ENCODE measurements around the gene PTPRA.
A peak's percentile ranks its signal among the peaks of the same experiment; 100 is the strongest.

The PTPRA gene

GRCh38 chr20:2872459-2873009 lies 747 bp upstream of the PTPRA start:
- TF ChIP-seq REST (IDR thresholded peaks at IDR 0.05; ENCODE audit: insufficient replicate concordance, low read depth) = no peak
- peak; percentile 15; the same call in 1 of the 2 replicates for TF ChIP-seq POLR2AphosphoS5 (IDR thresholded peaks at IDR 0.05; ENCODE audit: low read depth)
- TF ChIP-seq SPI1 (IDR thresholded peaks at IDR 0.05; ENCODE audit: borderline replicate concordance, low read depth) = no peak
- TF ChIP-seq CTCF (IDR thresholded peaks at IDR 0.05; ENCODE audit: insufficient read depth, low read length) = peak; percentile 51
- no peak for TF ChIP-seq GABPA (IDR thresholded peaks at IDR 0.05; ENCODE audit: low read depth)
- Histone ChIP-seq H3K27me3 (ENCODE audit: insufficient read depth, poor library complexity, severe bottlenecking) (no peaks in the 10 kb centered on the region), H3K4me3 (replicated peaks; ENCODE audit: insufficient read depth, low read length) (peak overlapping the region; percentile 93), H3K27ac (replicated peaks) (peak overlapping the region; percentile 80)
- peak; percentile 74 to 81 for DNase-seq (ENCODE audit: low read depth in 1 of 2, low spot score in 1 of 2)

GRCh38 chr20:2873747-2874041 lies 413 bp downstream of the PTPRA start:
- Histone ChIP-seq H3K27me3 (ENCODE audit: insufficient read depth, poor library complexity, severe bottlenecking) (no peaks in the 10 kb centered on the region), H3K27ac (replicated peaks) (peak overlapping the region; percentile 74), H3K4me3 (replicated peaks; ENCODE audit: insufficient read depth, low read length) (peak overlapping the region; percentile 93)
- DNase-seq (ENCODE audit: low read depth in 1 of 2, low spot score in 1 of 2) = peak in 1 of 2 experiments; percentile 10
- TF ChIP-seq REST (IDR thresholded peaks at IDR 0.05; ENCODE audit: insufficient replicate concordance, low read depth) = no peak
- TF ChIP-seq GABPA (IDR thresholded peaks at IDR 0.05; ENCODE audit: low read depth) = no peak
- TF ChIP-seq SPI1 (IDR thresholded peaks at IDR 0.05; ENCODE audit: borderline replicate concordance, low read depth) = no peak
- no peak for TF ChIP-seq POLR2AphosphoS5 (IDR thresholded peaks at IDR 0.05; ENCODE audit: low read depth)
- TF ChIP-seq CTCF (IDR thresholded peaks at IDR 0.05; ENCODE audit: insufficient read depth, low read length) = no peak

GRCh38 chr20:2874456-2874855 lies 1.2 kb downstream of the PTPRA start:
- H3K4me3 ChIP-seq (replicated peaks; ENCODE audit: insufficient read depth, low read length) = peak overlapping the region; percentile 93
- no peaks in the 10 kb centered on the region for H3K27me3 ChIP-seq (ENCODE audit: insufficient read depth, poor library complexity, severe bottlenecking)
- no peak overlapping the region for H3K27ac ChIP-seq (replicated peaks)
- DNase-seq (ENCODE audit: low read depth in 1 of 2, low spot score in 1 of 2) = no peak
- TF ChIP-seq POLR2AphosphoS5 (IDR thresholded peaks at IDR 0.05; ENCODE audit: low read depth) (no peak), GABPA (IDR thresholded peaks at IDR 0.05; ENCODE audit: low read depth) (no peak), SPI1 (IDR thresholded peaks at IDR 0.05; ENCODE audit: borderline replicate concordance, low read depth) (no peak), REST (IDR thresholded peaks at IDR 0.05; ENCODE audit: insufficient replicate concordance, low read depth) (no peak), CTCF (IDR thresholded peaks at IDR 0.05; ENCODE audit: insufficient read depth, low read length) (no peak)
